ENCODE measurements around the gene SEMA6A.

SEMA6A gene

DNA sequence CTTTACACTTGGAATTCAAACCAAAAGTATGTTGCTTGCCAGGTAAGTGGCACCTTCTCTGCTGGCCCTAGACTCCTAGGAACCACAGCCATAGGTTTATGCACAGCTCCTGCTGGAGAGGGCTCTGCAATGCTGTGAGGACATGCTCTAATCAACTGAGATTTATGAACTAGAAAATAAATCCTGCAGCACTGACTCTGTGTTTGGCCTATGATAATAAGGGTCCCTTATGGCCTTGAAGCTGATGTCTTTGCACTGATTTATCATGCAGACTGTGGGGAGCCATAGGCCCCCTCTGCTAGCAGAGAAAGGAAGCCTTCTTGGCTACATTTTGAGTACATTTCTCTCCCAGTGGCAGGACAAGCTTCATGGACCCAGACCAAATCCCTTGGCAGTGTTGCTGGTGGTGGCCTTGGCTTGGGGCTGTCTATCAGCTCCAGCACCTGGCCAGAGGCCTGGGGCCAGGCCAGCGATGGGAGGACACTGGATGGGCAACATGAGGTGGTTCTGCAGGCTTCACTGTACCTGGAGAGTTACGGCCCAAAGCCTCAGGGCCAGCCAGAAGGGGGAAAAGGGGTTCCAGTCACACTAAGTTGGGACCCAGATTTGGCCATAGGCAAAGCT, 178.0 kb downstream of the SEMA6A start:
- no peak for DNase-seq

DNA sequence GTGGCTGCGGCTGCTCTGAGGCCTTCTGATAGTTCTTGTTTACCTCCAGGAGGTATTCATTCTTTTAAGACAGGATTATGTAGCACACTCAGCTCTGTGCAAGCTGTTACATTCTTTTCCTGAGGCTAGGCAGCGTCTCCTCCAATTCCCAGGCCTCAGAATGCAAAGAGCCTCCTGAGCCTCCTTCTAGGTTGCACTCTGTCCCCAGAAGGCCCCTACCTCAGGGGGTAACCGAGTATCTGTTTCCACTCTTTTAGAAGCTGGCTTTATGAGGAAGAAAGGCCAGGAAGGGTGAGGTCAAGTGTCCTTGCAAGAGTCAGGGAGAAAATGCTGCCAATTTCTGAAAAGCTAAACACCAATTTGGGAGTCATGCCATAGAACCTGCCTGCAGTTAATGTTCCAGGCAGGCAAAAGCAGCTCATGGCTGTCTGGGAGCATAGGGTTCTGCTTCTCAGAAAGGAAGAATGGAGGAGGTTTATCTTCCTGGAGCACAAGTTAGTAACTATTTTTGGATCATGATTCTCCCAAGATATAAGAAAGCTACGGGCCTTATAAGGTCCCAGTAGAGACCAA, 178.9 kb downstream of the SEMA6A start:
- no peak for DNase-seq

DNA sequence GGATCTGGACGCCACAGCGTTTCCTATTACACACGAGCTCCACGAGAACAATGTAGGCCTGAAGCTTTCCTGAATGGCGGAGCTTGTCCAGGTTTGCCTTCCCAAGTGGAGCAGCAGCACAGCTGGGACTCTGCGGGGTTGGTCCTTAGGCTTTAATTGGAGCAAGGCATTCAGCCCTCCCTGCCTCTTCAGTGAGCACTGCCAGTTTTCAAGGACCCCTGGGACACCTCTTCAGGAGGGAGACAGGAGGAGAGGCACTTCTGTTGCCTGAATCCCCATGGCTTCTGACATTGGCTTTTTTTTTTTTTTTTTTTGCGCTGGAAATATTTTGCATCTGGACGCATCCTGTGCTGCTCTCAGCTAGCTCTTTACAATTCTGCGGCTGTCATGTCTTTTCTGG, 179.4 kb downstream of the SEMA6A start:
- peak; percentile 61 to 99 (median 91) for DNase-seq

DNA sequence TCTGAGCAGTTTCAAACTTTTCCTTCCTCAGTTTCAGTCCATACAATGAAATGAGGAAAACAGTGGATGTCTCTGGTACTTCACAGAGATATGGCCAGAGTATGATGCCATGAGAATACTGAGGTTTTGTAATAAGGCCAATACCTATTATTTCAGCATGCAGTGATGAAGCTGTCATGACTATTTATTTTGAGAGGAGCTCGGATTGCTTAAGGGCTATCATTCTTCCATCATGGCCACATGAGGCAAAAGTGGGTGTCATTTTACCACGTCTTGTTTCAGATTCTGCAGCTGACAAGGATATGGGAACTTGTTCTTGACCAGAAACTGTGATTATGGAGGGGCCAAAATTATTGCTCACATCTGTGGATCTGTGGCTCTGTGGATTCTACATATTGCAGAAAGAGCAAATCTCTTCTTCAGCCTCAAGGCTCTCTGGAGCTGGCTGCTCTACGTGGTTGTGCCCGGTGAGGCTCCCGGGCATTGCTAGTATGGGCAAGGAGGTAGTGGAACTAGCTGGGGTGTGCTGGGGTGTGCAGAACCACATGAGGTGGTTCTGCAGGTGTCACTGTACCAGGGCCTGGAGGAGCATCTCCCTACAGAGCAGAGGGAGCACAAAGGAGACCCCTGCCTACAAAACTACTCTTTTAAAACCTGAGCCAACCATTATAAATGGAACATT, 180.3 kb downstream of the SEMA6A start:
- DNase-seq: peak in 2 of 3 experiments; percentile 1 to 62
